ENCODE data around the gene CD300A. TPM values are rescaled to one million over a fixed set of nuclear protein-coding genes. Genes with fewer than 3 reads are reported as not detected.

Gene CD300A
- not detected in 2 replicates for total RNA-seq (2012; rRNA removed)

GRCh38 chr17:74466111-74466827 is at the start of gene CD300A:
Gene CD300A (plus strand): TSS chr17:74466634. CDS start chr17:74466704, 70 bp downstream.
- H3K27me3 ChIP-seq (ENCODE audit: control insufficient read depth, insufficient read depth, low read length), result no peaks in the 10 kb centered on the region
- H3K9me3 ChIP-seq (replicated peaks; ENCODE audit: low read length), result no peaks in the 10 kb centered on the region
- H3K9ac ChIP-seq (ENCODE audit: low read depth, low read length), result no peak within 1 kb of the TSS
- H3K4me1 ChIP-seq (ENCODE audit: control insufficient read depth, insufficient read depth, low read length), result no peaks in the 10 kb centered on the region
- H3K4me2 ChIP-seq (ENCODE audit: low read length), result no peak within 1 kb of the TSS
- no peaks in the 10 kb centered on the region for H3K36me3 ChIP-seq (ENCODE audit: insufficient read depth, low read length)
- no peak within 1 kb of the TSS for H3K4me3 ChIP-seq (ENCODE audit: low read length)

GRCh38 chr17:74417178-74418045 is 49.0 kb upstream of the CD300A start:
- Histone ChIP-seq H3K4me3 (ENCODE audit: low read length) (no peak overlapping the region), H3K36me3 (ENCODE audit: insufficient read depth, low read length) (no peaks in the 10 kb centered on the region), H3K9me3 (replicated peaks; ENCODE audit: low read length) (no peaks in the 10 kb centered on the region), H3K9ac (ENCODE audit: low read depth, low read length) (no peak overlapping the region), H3K4me2 (ENCODE audit: low read length) (no peak overlapping the region), H3K27me3 (ENCODE audit: control insufficient read depth, insufficient read depth, low read length) (no peaks in the 10 kb centered on the region), H3K4me1 (ENCODE audit: control insufficient read depth, insufficient read depth, low read length) (no peaks in the 10 kb centered on the region)

- Histone ChIP-seq H3K4me3 (ENCODE audit: low read length) (no peak overlapping the region), H3K4me1 (ENCODE audit: control insufficient read depth, insufficient read depth, low read length) (no peaks in the 10 kb centered on the region), H3K4me2 (ENCODE audit: low read length) (no peak overlapping the region), H3K27me3 (ENCODE audit: control insufficient read depth, insufficient read depth, low read length) (no peaks in the 10 kb centered on the region), H3K9ac (ENCODE audit: low read depth, low read length) (no peak overlapping the region), H3K36me3 (ENCODE audit: insufficient read depth, low read length) (no peaks in the 10 kb centered on the region), H3K9me3 (replicated peaks; ENCODE audit: low read length) (no peaks in the 10 kb centered on the region)
These were observed 46.5 kb upstream of the CD300A start for GRCh38 chr17:74419928-74420411.

- H3K4me1 ChIP-seq (ENCODE audit: control insufficient read depth, insufficient read depth, low read length), result no peaks in the 10 kb centered on the region
- H3K4me3 ChIP-seq (ENCODE audit: low read length), result no peak overlapping the region
- no peaks in the 10 kb centered on the region for H3K36me3 ChIP-seq (ENCODE audit: insufficient read depth, low read length)
- no peaks in the 10 kb centered on the region for H3K9me3 ChIP-seq (replicated peaks; ENCODE audit: low read length)
- no peak overlapping the region for H3K4me2 ChIP-seq (ENCODE audit: low read length)
- no peak overlapping the region for H3K9ac ChIP-seq (ENCODE audit: low read depth, low read length)
- H3K27me3 ChIP-seq (ENCODE audit: control insufficient read depth, insufficient read depth, low read length), result no peaks in the 10 kb centered on the region
These were observed 42.3 kb upstream of the CD300A start for GRCh38 chr17:74424117-74424516.

- H3K4me1 ChIP-seq (ENCODE audit: control insufficient read depth, insufficient read depth, low read length), result no peaks in the 10 kb centered on the region
- H3K36me3 ChIP-seq (ENCODE audit: insufficient read depth, low read length), result no peaks in the 10 kb centered on the region
- no peak overlapping the region for H3K4me3 ChIP-seq (ENCODE audit: low read length)
- no peaks in the 10 kb centered on the region for H3K9me3 ChIP-seq (replicated peaks; ENCODE audit: low read length)
- H3K9ac ChIP-seq (ENCODE audit: low read depth, low read length), result no peak overlapping the region
- no peak overlapping the region for H3K4me2 ChIP-seq (ENCODE audit: low read length)
- peaks cover under 1% of the 10 kb centered on the region for H3K27me3 ChIP-seq (ENCODE audit: control insufficient read depth, insufficient read depth, low read length)
These were observed 41.8 kb upstream of the CD300A start for GRCh38 chr17:74424657-74425056.

- H3K9ac ChIP-seq (ENCODE audit: low read depth, low read length), result no peak overlapping the region
- H3K36me3 ChIP-seq (ENCODE audit: insufficient read depth, low read length), result no peaks in the 10 kb centered on the region
- no peaks in the 10 kb centered on the region for H3K9me3 ChIP-seq (replicated peaks; ENCODE audit: low read length)
- no peak overlapping the region for H3K4me3 ChIP-seq (ENCODE audit: low read length)
- H3K4me2 ChIP-seq (ENCODE audit: low read length), result no peak overlapping the region
- H3K27me3 ChIP-seq (ENCODE audit: control insufficient read depth, insufficient read depth, low read length), result peaks cover 8% of the 10 kb centered on the region
- H3K4me1 ChIP-seq (ENCODE audit: control insufficient read depth, insufficient read depth, low read length), result no peaks in the 10 kb centered on the region
These were observed 39.8 kb upstream of the CD300A start for GRCh38 chr17:74426551-74427047.

- H3K4me1 ChIP-seq (ENCODE audit: control insufficient read depth, insufficient read depth, low read length), result no peaks in the 10 kb centered on the region
- no peaks in the 10 kb centered on the region for H3K9me3 ChIP-seq (replicated peaks; ENCODE audit: low read length)
- no peak overlapping the region for H3K9ac ChIP-seq (ENCODE audit: low read depth, low read length)
- no peaks in the 10 kb centered on the region for H3K36me3 ChIP-seq (ENCODE audit: insufficient read depth, low read length)
- H3K4me2 ChIP-seq (ENCODE audit: low read length), result no peak overlapping the region
- peaks cover 13% of the 10 kb centered on the region for H3K27me3 ChIP-seq (ENCODE audit: control insufficient read depth, insufficient read depth, low read length)
- H3K4me3 ChIP-seq (ENCODE audit: low read length), result no peak overlapping the region
These were observed 39.2 kb upstream of the CD300A start for GRCh38 chr17:74427048-74427762.

- Histone ChIP-seq H3K27me3 (ENCODE audit: control insufficient read depth, insufficient read depth, low read length) (peaks cover 13% of the 10 kb centered on the region), H3K4me2 (ENCODE audit: low read length) (no peak overlapping the region), H3K4me3 (ENCODE audit: low read length) (no peak overlapping the region), H3K36me3 (ENCODE audit: insufficient read depth, low read length) (no peaks in the 10 kb centered on the region), H3K9me3 (replicated peaks; ENCODE audit: low read length) (no peaks in the 10 kb centered on the region), H3K4me1 (ENCODE audit: control insufficient read depth, insufficient read depth, low read length) (no peaks in the 10 kb centered on the region), H3K9ac (ENCODE audit: low read depth, low read length) (no peak overlapping the region)
These were observed 38.7 kb upstream of the CD300A start for GRCh38 chr17:74427763-74428153.

GRCh38 chr17:74429604-74430384 is 36.6 kb upstream of the CD300A start:
- H3K4me1 ChIP-seq (ENCODE audit: control insufficient read depth, insufficient read depth, low read length), result no peaks in the 10 kb centered on the region
- peaks cover 13% of the 10 kb centered on the region for H3K27me3 ChIP-seq (ENCODE audit: control insufficient read depth, insufficient read depth, low read length)

GRCh38 chr17:74430385-74430705 is 36.1 kb upstream of the CD300A start:
- Histone ChIP-seq H3K4me1 (ENCODE audit: control insufficient read depth, insufficient read depth, low read length) (no peaks in the 10 kb centered on the region), H3K4me3 (ENCODE audit: low read length) (no peak overlapping the region), H3K9me3 (replicated peaks; ENCODE audit: low read length) (no peaks in the 10 kb centered on the region), H3K36me3 (ENCODE audit: insufficient read depth, low read length) (no peaks in the 10 kb centered on the region), H3K9ac (ENCODE audit: low read depth, low read length) (no peak overlapping the region), H3K27me3 (ENCODE audit: control insufficient read depth, insufficient read depth, low read length) (peaks cover 13% of the 10 kb centered on the region), H3K4me2 (ENCODE audit: low read length) (no peak overlapping the region)

More at GRCh38 chr17:74429604-74430384, 36.6 kb upstream of the CD300A start:
- Histone ChIP-seq H3K9me3 (replicated peaks; ENCODE audit: low read length) (no peaks in the 10 kb centered on the region), H3K9ac (ENCODE audit: low read depth, low read length) (no peak overlapping the region), H3K4me3 (ENCODE audit: low read length) (no peak overlapping the region), H3K36me3 (ENCODE audit: insufficient read depth, low read length) (no peaks in the 10 kb centered on the region), H3K4me2 (ENCODE audit: low read length) (no peak overlapping the region)

Data from skeletal muscle satellite cell (primary cell).